Dedifferentiated amniotic fluid mesenchymal stem cell (primary cell): ENCODE data around the gene CD151.

Experiments used
- DNase-seq: peaks from one replicate; pipeline ENCODE4 v3.0.0-alpha.2; 2016; ENCODE audit errors: extremely low spot score

Gene CD151

GRCh38 chr11:843086-843734 is 10.5 kb downstream of the CD151 start:
- DNase-seq: no peak

GRCh38 chr11:843818-844692 is 11.3 kb downstream of the CD151 start:
- peak; percentile 95 for DNase-seq

- peak; percentile 82 for DNase-seq
Observed at GRCh38 chr11:844693-845644, 12.2 kb downstream of the CD151 start.

GRCh38 chr11:845872-846495 is 13.2 kb downstream of the CD151 start:
- DNase-seq: no peak

GRCh38 chr11:846496-847098 is 13.8 kb downstream of the CD151 start:
- DNase-seq: no peak

GRCh38 chr11:847876-848275 is 15.1 kb downstream of the CD151 start:
- DNase-seq: no peak

GRCh38 chr11:848380-848931 is 15.7 kb downstream of the CD151 start:
- DNase-seq: no peak

- no peak for DNase-seq
Observed at GRCh38 chr11:849104-849824, 16.5 kb downstream of the CD151 start.

- DNase-seq: no peak
Observed at GRCh38 chr11:849951-850774, 17.4 kb downstream of the CD151 start.

GRCh38 chr11:850775-851763 is 18.3 kb downstream of the CD151 start:
- DNase-seq: no peak

GRCh38 chr11:852762-853161 is 20.0 kb downstream of the CD151 start:
- DNase-seq: no peak

GRCh38 chr11:853682-854448 is 21.1 kb downstream of the CD151 start:
- DNase-seq: no peak

- DNase-seq: no peak
Observed at GRCh38 chr11:854601-855329, 22.0 kb downstream of the CD151 start.

GRCh38 chr11:855330-855674 is 22.6 kb downstream of the CD151 start:
- DNase-seq: no peak

- no peak for DNase-seq
Observed at GRCh38 chr11:855796-856195, 23.0 kb downstream of the CD151 start.

GRCh38 chr11:856397-856796 is 23.6 kb downstream of the CD151 start:
- DNase-seq: no peak
